ENCODE results near the gene TLCD4. TPM values are rescaled to one million over a fixed set of nuclear protein-coding genes. Genes with fewer than 3 reads are reported as not detected.
"Not testable (repeated sequence)": the region's sequence is repeated elsewhere in the genome, so short reads cannot be mapped to it uniquely, and the experiment has no call there.

The TLCD4 gene
- total RNA-seq, 1 donor from 2014 or later, result 2.7 TPM

- no peaks in the 10 kb centered on the region for H3K27me3 ChIP-seq
- no peaks in the 10 kb centered on the region for H3K36me3 ChIP-seq
- no peak overlapping the region for H3K4me3 ChIP-seq
- H3K4me1 ChIP-seq, result peaks cover 3 to 17% of the 10 kb centered on the region in 2 donors
- no peak overlapping the region for H3K27ac ChIP-seq
- no peaks in the 10 kb centered on the region for H3K9me3 ChIP-seq
- DNase-seq (ENCODE audit: low spot score in 2 of 2), result no peak
- no peak for TF ChIP-seq CTCF (IDR thresholded peaks at IDR 0.05)
- intact Hi-C loops (cut with DNase I), result loop anchor here (5.0 kb wide), 1 partner anchor 143 kb away; the partner anchor contains the start of gene RWDD3
These were observed 27.4 kb upstream of the TLCD4 start for GRCh38 chr1:95089650-95090287.

GRCh38 chr1:95091290-95091689 is 25.9 kb upstream of the TLCD4 start:
- H3K4me1 ChIP-seq, result peaks cover 3 to 17% of the 10 kb centered on the region in 2 donors
- H3K36me3 ChIP-seq; H3K4me3 ChIP-seq; H3K27me3 ChIP-seq; DNase-seq (ENCODE audit: low spot score in 2 of 2); intact Hi-C loops (cut with DNase I); H3K9me3 ChIP-seq; H3K27ac ChIP-seq: not testable (repeated sequence)

- H3K27me3 ChIP-seq; intact Hi-C loops (cut with DNase I); H3K4me1 ChIP-seq; H3K4me3 ChIP-seq; H3K36me3 ChIP-seq; DNase-seq (ENCODE audit: low spot score in 2 of 2); H3K9me3 ChIP-seq; H3K27ac ChIP-seq: not testable (repeated sequence)
These were observed 24.3 kb upstream of the TLCD4 start for GRCh38 chr1:95092891-95093290.

- Histone ChIP-seq H3K27me3 (no peaks in the 10 kb centered on the region), H3K4me1 (peaks cover under 1 to 2% of the 10 kb centered on the region in 2 donors), H3K36me3 (no peaks in the 10 kb centered on the region), H3K27ac (no peak overlapping the region), H3K9me3 (no peaks in the 10 kb centered on the region), H3K4me3 (no peak overlapping the region)
- intact Hi-C loops (cut with DNase I), result no loop called here
- TF ChIP-seq CTCF (IDR thresholded peaks at IDR 0.05), result no peak
- no peak for DNase-seq (ENCODE audit: low spot score in 2 of 2)
These were observed 23.9 kb upstream of the TLCD4 start for GRCh38 chr1:95093296-95093695.

- no peak for TF ChIP-seq CTCF (IDR thresholded peaks at IDR 0.05)
- Histone ChIP-seq H3K4me1 (no peaks in the 10 kb centered on the region), H3K9me3 (no peaks in the 10 kb centered on the region), H3K27me3 (no peaks in the 10 kb centered on the region), H3K4me3 (no peak overlapping the region), H3K36me3 (no peaks in the 10 kb centered on the region), H3K27ac (no peak overlapping the region)
- intact Hi-C loops (cut with DNase I), result no loop called here
- DNase-seq (ENCODE audit: low spot score in 2 of 2), result no peak
These were observed 22.2 kb upstream of the TLCD4 start for GRCh38 chr1:95094923-95095322.

GRCh38 chr1:95095833-95096217 is 21.3 kb upstream of the TLCD4 start:
- intact Hi-C loops (cut with DNase I), result no loop called here
- H3K4me1 ChIP-seq, result no peaks in the 10 kb centered on the region
- TF ChIP-seq CTCF (IDR thresholded peaks at IDR 0.05), result no peak
- H3K9me3 ChIP-seq, result no peaks in the 10 kb centered on the region
- no peaks in the 10 kb centered on the region for H3K27me3 ChIP-seq
- no peak overlapping the region for H3K4me3 ChIP-seq
- DNase-seq (ENCODE audit: low spot score in 2 of 2), result no peak
- H3K36me3 ChIP-seq, result no peaks in the 10 kb centered on the region
- no peak overlapping the region for H3K27ac ChIP-seq
